HL-60 (cell line): Measurements from ENCODE around the gene ZSWIM8.

Source experiments
- GABPA ChIP-seq: IDR thresholded peaks from 2 replicates; pipeline ENCODE4 v1.6.1; 2012; ENCODE audit warnings: low read depth
- POLR2AphosphoS5 ChIP-seq: IDR thresholded peaks from 2 replicates; pipeline ENCODE4 v1.6.1; 2012; ENCODE audit warnings: low read depth
- SPI1 ChIP-seq: IDR thresholded peaks from 2 replicates; pipeline ENCODE4 v1.6.1; 2012; ENCODE audit warnings: low read depth, mild to moderate bottlenecking, borderline replicate concordance
- TF ChIP-seq, protein P1 (sequence below): IDR thresholded peaks from one replicate; pipeline ENCODE4 v1.5.1; 2011; ENCODE audit warnings: low read length, control low read depth, inconsistent platforms; ENCODE audit not compliant: insufficient read depth
- TF ChIP-seq, protein P2 (sequence below): IDR thresholded peaks from 2 replicates; pipeline ENCODE4 v1.6.1; 2012; ENCODE audit warnings: low read depth; ENCODE audit not compliant: insufficient replicate concordance

DNA sequence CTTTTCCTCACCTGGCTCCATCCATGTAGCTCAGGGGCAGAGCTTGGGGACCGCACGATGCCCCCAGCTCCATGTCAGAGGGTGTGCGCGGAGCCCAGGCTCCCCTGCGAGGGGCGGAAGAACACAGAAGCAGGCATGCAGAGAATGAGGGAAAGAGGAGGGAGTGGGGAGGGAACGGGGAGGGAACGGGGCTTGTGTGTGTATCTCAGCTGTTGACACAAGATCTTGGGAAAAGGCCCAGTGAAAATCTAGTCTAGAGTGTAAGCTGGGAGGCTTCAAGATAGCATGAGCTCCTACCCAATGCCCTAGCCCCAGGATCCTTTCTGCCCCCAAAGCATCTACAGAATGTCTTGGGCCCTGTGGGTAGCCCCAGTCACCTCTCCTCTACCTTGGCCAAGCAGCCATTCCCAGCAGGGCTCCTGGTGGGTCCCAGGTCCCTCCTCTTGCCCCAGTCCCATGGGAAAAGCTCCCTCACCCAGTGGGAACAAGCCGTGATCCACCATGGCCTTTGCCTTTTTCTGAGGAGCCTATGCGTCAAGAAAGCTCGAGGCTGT lies 51.1 kb downstream of the ZSWIM8 start:
- TF ChIP-seq, protein P1, sequence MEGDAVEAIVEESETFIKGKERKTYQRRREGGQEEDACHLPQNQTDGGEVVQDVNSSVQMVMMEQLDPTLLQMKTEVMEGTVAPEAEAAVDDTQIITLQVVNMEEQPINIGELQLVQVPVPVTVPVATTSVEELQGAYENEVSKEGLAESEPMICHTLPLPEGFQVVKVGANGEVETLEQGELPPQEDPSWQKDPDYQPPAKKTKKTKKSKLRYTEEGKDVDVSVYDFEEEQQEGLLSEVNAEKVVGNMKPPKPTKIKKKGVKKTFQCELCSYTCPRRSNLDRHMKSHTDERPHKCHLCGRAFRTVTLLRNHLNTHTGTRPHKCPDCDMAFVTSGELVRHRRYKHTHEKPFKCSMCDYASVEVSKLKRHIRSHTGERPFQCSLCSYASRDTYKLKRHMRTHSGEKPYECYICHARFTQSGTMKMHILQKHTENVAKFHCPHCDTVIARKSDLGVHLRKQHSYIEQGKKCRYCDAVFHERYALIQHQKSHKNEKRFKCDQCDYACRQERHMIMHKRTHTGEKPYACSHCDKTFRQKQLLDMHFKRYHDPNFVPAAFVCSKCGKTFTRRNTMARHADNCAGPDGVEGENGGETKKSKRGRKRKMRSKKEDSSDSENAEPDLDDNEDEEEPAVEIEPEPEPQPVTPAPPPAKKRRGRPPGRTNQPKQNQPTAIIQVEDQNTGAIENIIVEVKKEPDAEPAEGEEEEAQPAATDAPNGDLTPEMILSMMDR = no peak
- TF ChIP-seq SPI1 = no peak
- no peak for TF ChIP-seq POLR2AphosphoS5
- no peak for TF ChIP-seq GABPA
- TF ChIP-seq, protein P2, sequence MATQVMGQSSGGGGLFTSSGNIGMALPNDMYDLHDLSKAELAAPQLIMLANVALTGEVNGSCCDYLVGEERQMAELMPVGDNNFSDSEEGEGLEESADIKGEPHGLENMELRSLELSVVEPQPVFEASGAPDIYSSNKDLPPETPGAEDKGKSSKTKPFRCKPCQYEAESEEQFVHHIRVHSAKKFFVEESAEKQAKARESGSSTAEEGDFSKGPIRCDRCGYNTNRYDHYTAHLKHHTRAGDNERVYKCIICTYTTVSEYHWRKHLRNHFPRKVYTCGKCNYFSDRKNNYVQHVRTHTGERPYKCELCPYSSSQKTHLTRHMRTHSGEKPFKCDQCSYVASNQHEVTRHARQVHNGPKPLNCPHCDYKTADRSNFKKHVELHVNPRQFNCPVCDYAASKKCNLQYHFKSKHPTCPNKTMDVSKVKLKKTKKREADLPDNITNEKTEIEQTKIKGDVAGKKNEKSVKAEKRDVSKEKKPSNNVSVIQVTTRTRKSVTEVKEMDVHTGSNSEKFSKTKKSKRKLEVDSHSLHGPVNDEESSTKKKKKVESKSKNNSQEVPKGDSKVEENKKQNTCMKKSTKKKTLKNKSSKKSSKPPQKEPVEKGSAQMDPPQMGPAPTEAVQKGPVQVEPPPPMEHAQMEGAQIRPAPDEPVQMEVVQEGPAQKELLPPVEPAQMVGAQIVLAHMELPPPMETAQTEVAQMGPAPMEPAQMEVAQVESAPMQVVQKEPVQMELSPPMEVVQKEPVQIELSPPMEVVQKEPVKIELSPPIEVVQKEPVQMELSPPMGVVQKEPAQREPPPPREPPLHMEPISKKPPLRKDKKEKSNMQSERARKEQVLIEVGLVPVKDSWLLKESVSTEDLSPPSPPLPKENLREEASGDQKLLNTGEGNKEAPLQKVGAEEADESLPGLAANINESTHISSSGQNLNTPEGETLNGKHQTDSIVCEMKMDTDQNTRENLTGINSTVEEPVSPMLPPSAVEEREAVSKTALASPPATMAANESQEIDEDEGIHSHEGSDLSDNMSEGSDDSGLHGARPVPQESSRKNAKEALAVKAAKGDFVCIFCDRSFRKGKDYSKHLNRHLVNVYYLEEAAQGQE = no peak
